Measurements from ENCODE around the gene CFAP97D1. TPM values are rescaled to one million over a fixed set of nuclear protein-coding genes. Genes with fewer than 3 reads are reported as not detected.

CFAP97D1 gene
- total and polyA plus RNA-seq, 10 of the 15 experiments (the other 5 are each of a cell fraction or from before 2014, with no cell fraction given) = 0.13 TPM; not detected in 9

- no peak for FAIRE-seq
- Histone ChIP-seq H2AFZ (ENCODE audit: control insufficient read depth, low read depth, low read length) (no peak overlapping the region), H4K20me1 (ENCODE audit: control insufficient read depth, insufficient read depth) (no peaks in the 10 kb centered on the region), H3K4me3 (no peak overlapping the region), H3K4me1 (ENCODE audit: control insufficient read depth, insufficient read depth, low read length) (no peaks in the 10 kb centered on the region), H3K9me3 (replicated peaks; ENCODE audit: control insufficient read depth, insufficient read depth, low read length) (no peaks in the 10 kb centered on the region), H3K79me2 (ENCODE audit: control insufficient read depth, insufficient read depth, low read length) (no peaks in the 10 kb centered on the region), H3K4me2 (ENCODE audit: control insufficient read depth, insufficient read depth) (no peak overlapping the region), H3K36me3 (ENCODE audit: control insufficient read depth in 2 of 2, insufficient read depth in 2 of 2, low read length in 1 of 2) (no peaks in the 10 kb centered on the region), H3K27ac (ENCODE audit: control insufficient read depth, insufficient read depth) (no peak overlapping the region), H3K9ac (ENCODE audit: control insufficient read depth, insufficient read depth, low read length) (no peak overlapping the region), H3K27me3 (replicated peaks in 1 of 2; ENCODE audit: control insufficient read depth in 2 of 2, insufficient read depth in 2 of 2, low read length in 1 of 2) (no peaks in the 10 kb centered on the region; a peak in 1 of 4 replicates)
- in situ Hi-C loops (cut with MboI) (no loop called here), intact Hi-C loops (cut with micrococcal nuclease; ENCODE audit: unreplicated experiment) (no loop called here)
- POLR2A ChIA-PET = no interaction called here
- TF ChIP-seq SREBF1 (IDR thresholded peaks at IDR 0.05; ENCODE audit: low read length) (no peak), GATAD2B (conservative IDR thresholded peaks at IDR 0.05; ENCODE audit: low read depth) (no peak), ZNF207 (IDR thresholded peaks at IDR 0.05; ENCODE audit: borderline replicate concordance) (no peak), YY1 (IDR thresholded peaks at IDR 0.05; ENCODE audit: low read depth, low read length) (no peak), TCF7 (IDR thresholded peaks at IDR 0.05; ENCODE audit: borderline replicate concordance) (no peak), E2F8 (IDR thresholded peaks at IDR 0.05; ENCODE audit: low read depth, partially characterized antibody) (no peak), IRF3 (IDR thresholded peaks at IDR 0.05) (no peak), POU2F2 (IDR thresholded peaks at IDR 0.05; ENCODE audit: borderline replicate concordance, low read depth, low read length) (no peak), NFYA (IDR thresholded peaks at IDR 0.05; ENCODE audit: borderline replicate concordance, low read depth, low read length) (no peak), ZNF274 (IDR thresholded peaks at IDR 0.05; ENCODE audit: insufficient read depth, insufficient read length) (no peak), RELA (IDR thresholded peaks at IDR 0.05; ENCODE audit: borderline replicate concordance, partially characterized antibody) (no peak), EGR1 (IDR thresholded peaks at IDR 0.05; ENCODE audit: borderline replicate concordance in 1 of 2, low read depth in 2 of 2, low read length in 2 of 2) (no peak), YBX1 (IDR thresholded peaks at IDR 0.05) (no peak), RB1 (IDR thresholded peaks at IDR 0.05; ENCODE audit: borderline replicate concordance) (no peak)
- TF ChIP-seq, protein P1, sequence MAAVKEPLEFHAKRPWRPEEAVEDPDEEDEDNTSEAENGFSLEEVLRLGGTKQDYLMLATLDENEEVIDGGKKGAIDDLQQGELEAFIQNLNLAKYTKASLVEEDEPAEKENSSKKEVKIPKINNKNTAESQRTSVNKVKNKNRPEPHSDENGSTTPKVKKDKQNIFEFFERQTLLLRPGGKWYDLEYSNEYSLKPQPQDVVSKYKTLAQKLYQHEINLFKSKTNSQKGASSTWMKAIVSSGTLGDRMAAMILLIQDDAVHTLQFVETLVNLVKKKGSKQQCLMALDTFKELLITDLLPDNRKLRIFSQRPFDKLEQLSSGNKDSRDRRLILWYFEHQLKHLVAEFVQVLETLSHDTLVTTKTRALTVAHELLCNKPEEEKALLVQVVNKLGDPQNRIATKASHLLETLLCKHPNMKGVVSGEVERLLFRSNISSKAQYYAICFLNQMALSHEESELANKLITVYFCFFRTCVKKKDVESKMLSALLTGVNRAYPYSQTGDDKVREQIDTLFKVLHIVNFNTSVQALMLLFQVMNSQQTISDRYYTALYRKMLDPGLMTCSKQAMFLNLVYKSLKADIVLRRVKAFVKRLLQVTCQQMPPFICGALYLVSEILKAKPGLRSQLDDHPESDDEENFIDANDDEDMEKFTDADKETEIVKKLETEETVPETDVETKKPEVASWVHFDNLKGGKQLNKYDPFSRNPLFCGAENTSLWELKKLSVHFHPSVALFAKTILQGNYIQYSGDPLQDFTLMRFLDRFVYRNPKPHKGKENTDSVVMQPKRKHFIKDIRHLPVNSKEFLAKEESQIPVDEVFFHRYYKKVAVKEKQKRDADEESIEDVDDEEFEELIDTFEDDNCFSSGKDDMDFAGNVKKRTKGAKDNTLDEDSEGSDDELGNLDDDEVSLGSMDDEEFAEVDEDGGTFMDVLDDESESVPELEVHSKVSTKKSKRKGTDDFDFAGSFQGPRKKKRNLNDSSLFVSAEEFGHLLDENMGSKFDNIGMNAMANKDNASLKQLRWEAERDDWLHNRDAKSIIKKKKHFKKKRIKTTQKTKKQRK (IDR thresholded peaks at IDR 0.05; ENCODE audit: low read depth, low read length) = no peak
- no peak for DNase-seq (ENCODE audit: low read depth, low spot score)
- BruUV-seq (replicated peaks) = no TSS peak
- SMC1A ChIA-PET (ENCODE audit: uncharacterized antibody, unreplicated experiment) = no interaction called here
- no peak for ATAC-seq
- CTCF ChIA-PET = interaction anchor here (0.5 to 1.3 kb wide), 2 partner anchors 20 to 175 kb away, joined by 3 read pairs; no protein-coding TSS in a partner anchor
- RAD21 ChIA-PET (ENCODE audit: unreplicated experiment) = interaction anchor here (0.6 kb wide), 1 partner anchor 22 kb away, joined by 3 read pairs; no protein-coding TSS in a partner anchor
- 45% methylated on average over 14 of the region's 14 CpGs for WGBS (ENCODE audit: insufficient coverage, insufficient replicate concordance, low lambda C conversion rate, missing lambda C conversion rate)
Measured at GRCh38 chr17:43820759-43821158, 40.5 kb downstream of the CFAP97D1 start.

Measured in GM12878 (cell line).